Activated CD4-positive, alpha-beta T cell treated with anti-CD3 and anti-CD28 coated beads, Interleukin-2, amount 10 ng/mL, durations not matched to agents 24 days and 14 days (primary cell): ENCODE data around the gene HORMAD2. TPM values are rescaled to one million over a fixed set of nuclear protein-coding genes. Genes with fewer than 3 reads are reported as not detected.

Experiments used
- DNase-seq: peaks from one replicate; pipeline ENCODE4 v3.0.0; 2022
- H3K27ac Mint-ChIP-seq: one replicate; pipeline ENCODE4 v1.8.0; 2022; ENCODE audit warnings: mild to moderate bottlenecking, mixed read lengths
- H3K27me3 Mint-ChIP-seq: one replicate; pipeline ENCODE4 v1.8.0; 2022; ENCODE audit warnings: mixed read lengths
- H3K36me3 Mint-ChIP-seq: one replicate; pipeline ENCODE4 v1.8.0; 2022; ENCODE audit warnings: low read depth, mild to moderate bottlenecking, mixed read lengths
- H3K4me1 Mint-ChIP-seq: one replicate; pipeline ENCODE4 v1.8.0; 2021; ENCODE audit warnings: mixed read lengths
- H3K4me3 Mint-ChIP-seq: one replicate; pipeline ENCODE4 v1.8.0; 2022; ENCODE audit warnings: mild to moderate bottlenecking, moderate library complexity, mixed read lengths
- H3K9me3 Mint-ChIP-seq: one replicate; pipeline ENCODE4 v1.8.0; 2021; ENCODE audit warnings: mixed read lengths
- intact Hi-C: fragments of 100-400 bp; cut with micrococcal nuclease; formaldehyde crosslinking; loops from one replicate; pipeline ENCODE4 v1.15.1; 2023
- total RNA-seq: library from RNA; stranded (reverse); gene quantifications from 2 replicates; pipeline ENCODE4 v1.2.3, GENCODE V29; 2022

The HORMAD2 gene
- total RNA-seq, 1 donor from 2014 or later: not detected

GRCh38 chr22:30222321-30222720, 142.1 kb downstream of the HORMAD2 start:
- Mint-ChIP-seq H3K27ac (peak overlapping the region; percentile 94), H3K9me3 (no peaks in the 10 kb centered on the region), H3K4me1 (peaks cover 79% of the 10 kb centered on the region), H3K27me3 (no peaks in the 10 kb centered on the region), H3K4me3 (peak overlapping the region; percentile 12), H3K36me3 (peaks cover 3% of the 10 kb centered on the region)
- intact Hi-C loops: no loop called here
- no peak for DNase-seq

DNA sequence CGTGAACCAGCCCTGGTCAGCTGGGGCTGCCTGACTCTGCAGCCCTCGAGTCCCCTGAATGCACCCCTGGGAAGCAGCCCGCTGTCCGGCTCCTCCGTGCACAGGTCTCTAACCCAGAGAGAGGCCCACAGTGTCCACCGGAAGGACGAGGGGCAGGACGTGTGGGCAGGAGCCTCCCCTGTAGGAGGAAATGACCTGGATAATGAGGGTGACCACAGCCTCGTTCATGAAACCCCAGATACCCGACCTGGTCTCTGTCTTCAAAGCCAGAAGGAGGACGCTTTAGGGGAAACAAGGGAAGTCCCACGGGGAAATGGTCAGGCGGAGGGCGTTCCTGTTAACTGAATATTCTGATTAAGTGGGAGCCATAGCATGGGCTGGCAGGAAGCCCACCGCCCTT, 143.0 kb downstream of the HORMAD2 start:
- no peak for DNase-seq
- H3K27me3 Mint-ChIP-seq: no peaks in the 10 kb centered on the region
- peak overlapping the region; percentile 52 for H3K27ac Mint-ChIP-seq
- H3K4me3 Mint-ChIP-seq: no peak overlapping the region
- peaks cover 83% of the 10 kb centered on the region for H3K4me1 Mint-ChIP-seq
- H3K9me3 Mint-ChIP-seq: no peaks in the 10 kb centered on the region
- intact Hi-C loops: no loop called here
- peaks cover 3% of the 10 kb centered on the region for H3K36me3 Mint-ChIP-seq

DNA sequence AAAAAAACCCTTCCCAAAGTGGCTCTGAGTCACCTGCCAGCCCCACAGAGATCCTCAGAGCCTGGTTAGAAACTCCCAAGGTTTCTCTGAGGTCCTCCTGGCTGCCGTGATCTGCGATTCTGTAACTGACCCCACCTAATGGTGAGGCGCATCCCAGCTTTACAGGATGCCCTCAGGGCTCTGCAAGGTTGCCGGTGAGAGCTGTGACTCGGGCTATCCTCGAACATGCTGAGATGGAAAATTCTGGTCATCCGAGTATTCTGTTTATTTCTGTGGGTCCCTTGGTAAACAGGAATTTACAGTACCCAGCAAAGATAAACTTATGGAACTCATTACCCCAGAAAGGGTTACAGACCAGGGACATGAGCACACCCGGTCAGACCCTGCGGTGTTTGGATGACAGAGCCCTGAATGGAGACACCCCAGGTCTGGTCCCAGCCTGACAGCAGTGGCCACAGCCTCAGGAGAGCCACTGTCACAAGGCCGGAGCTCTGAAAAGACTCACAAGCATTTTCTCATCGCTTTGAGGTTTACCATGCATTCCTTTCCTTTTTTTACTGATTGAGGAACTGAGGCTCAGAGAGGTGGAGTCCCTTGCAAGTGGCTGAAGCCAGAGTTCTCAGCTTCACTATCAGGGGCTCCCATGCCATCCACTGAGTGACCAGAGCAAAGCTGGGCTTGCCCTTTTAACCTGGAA, 144.0 kb downstream of the HORMAD2 start:
- intact Hi-C loops: no loop called here
- no peak overlapping the region for H3K4me3 Mint-ChIP-seq
- no peaks in the 10 kb centered on the region for H3K27me3 Mint-ChIP-seq
- peaks cover 3% of the 10 kb centered on the region for H3K36me3 Mint-ChIP-seq
- H3K9me3 Mint-ChIP-seq: no peaks in the 10 kb centered on the region
- peaks cover 84% of the 10 kb centered on the region for H3K4me1 Mint-ChIP-seq
- H3K27ac Mint-ChIP-seq: peak overlapping the region; percentile 12
- no peak for DNase-seq

DNA sequence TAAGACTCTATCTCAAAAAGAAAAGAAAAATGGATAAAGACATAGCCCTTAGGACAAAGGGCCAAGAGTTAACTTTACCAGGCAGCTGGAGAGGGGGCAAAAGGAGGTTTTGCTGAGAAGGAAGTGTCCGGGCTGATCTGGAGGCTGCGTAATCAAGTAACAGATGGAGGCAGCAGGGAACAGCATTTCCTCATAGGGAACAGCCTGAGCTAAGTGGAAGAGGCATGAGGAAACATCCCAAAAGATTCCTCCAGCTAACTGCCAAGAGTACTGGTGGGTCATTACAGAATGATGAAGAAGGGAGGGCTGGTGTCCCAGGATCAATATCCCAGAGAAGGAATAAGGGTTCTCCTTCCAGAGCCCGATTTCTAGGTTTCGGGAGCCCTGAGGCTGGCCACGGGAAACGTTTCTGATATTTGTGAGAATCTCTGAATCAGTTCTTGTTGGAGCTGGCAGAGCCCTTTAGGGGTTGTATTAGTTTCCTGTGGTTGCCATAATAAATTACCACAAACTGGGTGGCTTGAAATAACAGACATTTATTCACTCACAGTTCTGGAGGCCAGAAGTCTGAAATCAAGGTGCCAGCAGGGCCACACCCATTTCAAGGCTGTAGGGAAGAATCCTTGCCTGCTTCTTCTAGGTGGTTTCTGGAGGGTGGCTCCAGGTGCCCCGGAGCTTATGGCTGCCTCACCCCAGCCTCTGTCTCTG, 145.1 kb downstream of the HORMAD2 start:
- Mint-ChIP-seq H3K4me1 (peaks cover 77% of the 10 kb centered on the region), H3K9me3 (no peaks in the 10 kb centered on the region), H3K27ac (peak overlapping the region; percentile 24), H3K4me3 (no peak overlapping the region), H3K36me3 (peaks cover 3% of the 10 kb centered on the region), H3K27me3 (no peaks in the 10 kb centered on the region)
- no peak for DNase-seq
- intact Hi-C loops: no loop called here

GRCh38 chr22:30226192-30226832, 146.0 kb downstream of the HORMAD2 start:
- H3K4me3 Mint-ChIP-seq: no peak overlapping the region
- no peaks in the 10 kb centered on the region for H3K27me3 Mint-ChIP-seq
- DNase-seq: no peak
- peaks cover under 1% of the 10 kb centered on the region for H3K36me3 Mint-ChIP-seq
- H3K9me3 Mint-ChIP-seq: no peaks in the 10 kb centered on the region
- peaks cover 71% of the 10 kb centered on the region for H3K4me1 Mint-ChIP-seq
- intact Hi-C loops: no loop called here
- H3K27ac Mint-ChIP-seq: peak overlapping the region; percentile 7

Other genes with a start within 250 kb of the HORMAD2 start
- gene ASCC2, start 242.2 kb upstream of the HORMAD2 start, total RNA-seq: 78.5 and 81.3 TPM in 2 replicates
- 21.0 and 23.9 TPM in 2 replicates for gene MTMR3, start 197.3 kb upstream of the HORMAD2 start, total RNA-seq
- gene LIF, start 166.3 kb downstream of the HORMAD2 start, total RNA-seq: 509 and 511 TPM in 2 replicates
- 61.0 and 62.8 TPM in 2 replicates for gene OSM, start 186.4 kb downstream of the HORMAD2 start, total RNA-seq
- 4.7 and 7.3 TPM in 2 replicates for gene CASTOR1, start 209.0 kb downstream of the HORMAD2 start, total RNA-seq
- gene TBC1D10A, start 246.5 kb downstream of the HORMAD2 start, total RNA-seq: 18.9 and 19.3 TPM in 2 replicates